Loucy (cell line): ENCODE measurements around the gene GRWD1.

ENCODE experiments used
- H2AFZ ChIP-seq: fragments of 200-600 bp; sonication (generic); 2 replicates; pipeline ENCODE4 v1.6.0; 2016; ENCODE audit warnings: antibody characterized with exemption, mild to moderate bottlenecking, low read length, moderate library complexity
- H3F3A ChIP-seq: fragments of 200-600 bp; 2 replicates; pipeline ENCODE4 v1.6.0; 2016; ENCODE audit warnings: antibody characterized with exemption, low read depth, mild to moderate bottlenecking
- H3K27me3 ChIP-seq: fragments of 200-600 bp; sonication (generic); 2 replicates; pipeline ENCODE4 v1.6.1; 2014; ENCODE audit warnings: low read length, mild to moderate bottlenecking; ENCODE audit not compliant: insufficient read depth, poor library complexity, severe bottlenecking
- H3K36me3 ChIP-seq: fragments of 200-600 bp; sonication (generic); 2 replicates; pipeline ENCODE4 v1.6.1; 2016; ENCODE audit warnings: low read length; ENCODE audit not compliant: insufficient read depth
- H3K4me1 ChIP-seq: fragments of 200-600 bp; sonication (generic); 2 replicates; pipeline ENCODE4 v1.5.1; 2014; ENCODE audit warnings: low read length, mild to moderate bottlenecking; ENCODE audit not compliant: insufficient read depth, poor library complexity, severe bottlenecking
- H3K4me2 ChIP-seq: fragments of 200-600 bp; sonication (generic); 2 replicates; pipeline ENCODE4 v1.6.0; 2014; ENCODE audit warnings: antibody characterized with exemption, low read length, low read depth, mild to moderate bottlenecking; ENCODE audit not compliant: poor library complexity, severe bottlenecking
- H3K4me3 ChIP-seq: fragments of 200-600 bp; sonication (generic); 2 replicates; pipeline ENCODE4 v1.5.1; 2014; ENCODE audit warnings: low read length, mild to moderate bottlenecking, mixed read lengths; ENCODE audit not compliant: poor library complexity, severe bottlenecking
- H3K79me2 ChIP-seq: fragments of 200-600 bp; sonication (generic); 2 replicates; pipeline ENCODE4 v1.6.1; 2014; ENCODE audit warnings: low read length; ENCODE audit not compliant: insufficient read depth
- H3K9ac ChIP-seq: fragments of 200-600 bp; sonication (generic); 2 replicates; pipeline ENCODE4 v1.6.0; 2014; ENCODE audit warnings: mild to moderate bottlenecking, low read depth, low read length, moderate library complexity; ENCODE audit not compliant: poor library complexity, severe bottlenecking
- H3K9me2 ChIP-seq: fragments of 200-600 bp; sonication (generic); replicated peaks from 2 replicates; pipeline ENCODE4 v1.6.1; 2016; ENCODE audit warnings: low read depth, low read length, mixed read lengths
- H3K9me3 ChIP-seq: fragments of 200-600 bp; sonication (generic); 2 replicates; pipeline ENCODE4 v1.6.1; 2014; ENCODE audit warnings: mild to moderate bottlenecking, antibody characterized with exemption, low read length, low read depth; ENCODE audit not compliant: insufficient read depth
- H4K20me1 ChIP-seq: fragments of 200-600 bp; sonication (generic); 2 replicates; pipeline ENCODE4 v1.6.0; 2014; ENCODE audit warnings: antibody characterized with exemption, low read length, mild to moderate bottlenecking; ENCODE audit not compliant: insufficient read depth, poor library complexity, severe bottlenecking
- EZH2phosphoT487 ChIP-seq: fragments of 200-600 bp; IDR thresholded peaks from 2 replicates; pipeline ENCODE4 v1.6.1; 2018; ENCODE audit warnings: antibody characterized with exemption, mild to moderate bottlenecking, moderate library complexity, borderline replicate concordance
- TF ChIP-seq, protein P1 (sequence below): fragments of 200-600 bp; sonication (generic); conservative IDR thresholded peaks from 2 replicates; pipeline ENCODE4 v1.5.1; 2014; ENCODE audit warnings: mild to moderate bottlenecking, antibody characterized with exemption, low read length

The GRWD1 gene

DNA sequence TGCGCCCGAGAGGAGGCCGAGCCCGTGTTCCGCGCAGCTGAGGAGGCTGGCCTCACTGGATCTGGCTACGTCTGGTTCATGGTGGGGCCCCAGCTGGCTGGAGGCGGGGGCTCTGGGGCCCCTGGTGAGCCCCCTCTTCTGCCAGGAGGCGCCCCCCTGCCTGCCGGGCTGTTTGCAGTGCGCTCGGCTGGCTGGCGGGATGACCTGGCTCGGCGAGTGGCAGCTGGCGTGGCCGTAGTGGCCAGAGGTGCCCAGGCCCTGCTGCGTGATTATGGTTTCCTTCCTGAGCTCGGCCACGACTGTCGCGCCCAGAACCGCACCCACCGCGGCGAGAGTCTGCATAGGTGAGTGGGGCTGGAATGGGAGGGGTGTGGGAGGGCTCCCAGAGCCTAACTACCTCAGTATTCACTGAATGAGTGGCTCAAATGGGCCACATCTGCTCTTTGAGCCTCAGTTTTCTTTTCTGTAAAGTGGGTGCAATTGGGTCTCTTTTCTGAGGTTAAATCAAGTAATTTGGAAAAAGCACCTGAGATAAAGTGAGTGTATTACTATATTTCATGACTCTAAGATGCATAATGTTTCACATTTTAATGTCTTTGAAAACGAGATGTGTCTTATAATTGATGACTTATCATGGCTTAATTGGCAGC is 40.6 kb upstream of the GRWD1 start:
- Histone ChIP-seq H3K4me3 (no peak overlapping the region), H3K9me3 (no peaks in the 10 kb centered on the region), H3K9ac (no peak overlapping the region), H3K36me3 (no peaks in the 10 kb centered on the region), H3K79me2 (no peaks in the 10 kb centered on the region), H4K20me1 (no peaks in the 10 kb centered on the region), H3K4me2 (no peak overlapping the region), H3K4me1 (no peaks in the 10 kb centered on the region), H3F3A (no peaks in the 10 kb centered on the region), H2AFZ (no peak overlapping the region), H3K9me2 (no peaks in the 10 kb centered on the region), H3K27me3 (no peaks in the 10 kb centered on the region)
- no peak for TF ChIP-seq EZH2phosphoT487
- TF ChIP-seq, protein P1, sequence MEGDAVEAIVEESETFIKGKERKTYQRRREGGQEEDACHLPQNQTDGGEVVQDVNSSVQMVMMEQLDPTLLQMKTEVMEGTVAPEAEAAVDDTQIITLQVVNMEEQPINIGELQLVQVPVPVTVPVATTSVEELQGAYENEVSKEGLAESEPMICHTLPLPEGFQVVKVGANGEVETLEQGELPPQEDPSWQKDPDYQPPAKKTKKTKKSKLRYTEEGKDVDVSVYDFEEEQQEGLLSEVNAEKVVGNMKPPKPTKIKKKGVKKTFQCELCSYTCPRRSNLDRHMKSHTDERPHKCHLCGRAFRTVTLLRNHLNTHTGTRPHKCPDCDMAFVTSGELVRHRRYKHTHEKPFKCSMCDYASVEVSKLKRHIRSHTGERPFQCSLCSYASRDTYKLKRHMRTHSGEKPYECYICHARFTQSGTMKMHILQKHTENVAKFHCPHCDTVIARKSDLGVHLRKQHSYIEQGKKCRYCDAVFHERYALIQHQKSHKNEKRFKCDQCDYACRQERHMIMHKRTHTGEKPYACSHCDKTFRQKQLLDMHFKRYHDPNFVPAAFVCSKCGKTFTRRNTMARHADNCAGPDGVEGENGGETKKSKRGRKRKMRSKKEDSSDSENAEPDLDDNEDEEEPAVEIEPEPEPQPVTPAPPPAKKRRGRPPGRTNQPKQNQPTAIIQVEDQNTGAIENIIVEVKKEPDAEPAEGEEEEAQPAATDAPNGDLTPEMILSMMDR: no peak

DNA sequence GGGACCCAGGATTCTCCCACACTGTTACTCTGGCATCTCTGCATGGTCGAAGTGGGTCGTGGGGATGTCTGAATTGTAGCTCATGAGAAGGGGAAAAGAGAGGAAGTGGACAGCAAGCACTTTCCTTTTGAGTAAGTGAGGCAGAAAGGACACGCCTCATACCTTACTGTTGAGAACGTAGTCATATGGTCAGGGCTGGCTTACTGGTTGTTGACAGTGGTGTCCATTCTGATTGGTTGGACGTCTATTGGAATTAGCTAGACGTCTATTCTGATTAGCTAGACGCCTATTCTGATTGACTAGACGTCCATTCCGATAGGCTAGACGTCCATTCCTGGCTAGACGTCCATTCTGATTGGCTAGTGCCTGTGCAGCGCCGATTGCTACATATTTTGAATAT is 39.9 kb upstream of the GRWD1 start:
- no peak overlapping the region for H3K4me3 ChIP-seq
- no peaks in the 10 kb centered on the region for H3K27me3 ChIP-seq
- no peaks in the 10 kb centered on the region for H3K79me2 ChIP-seq
- H2AFZ ChIP-seq: no peak overlapping the region
- TF ChIP-seq, protein P1: no peak
- no peak for TF ChIP-seq EZH2phosphoT487
- no peaks in the 10 kb centered on the region for H4K20me1 ChIP-seq
- H3K4me2 ChIP-seq: no peak overlapping the region
- no peaks in the 10 kb centered on the region for H3K9me3 ChIP-seq
- no peaks in the 10 kb centered on the region for H3K9me2 ChIP-seq
- no peaks in the 10 kb centered on the region for H3F3A ChIP-seq
- no peaks in the 10 kb centered on the region for H3K4me1 ChIP-seq
- H3K9ac ChIP-seq: no peak overlapping the region
- no peaks in the 10 kb centered on the region for H3K36me3 ChIP-seq

DNA sequence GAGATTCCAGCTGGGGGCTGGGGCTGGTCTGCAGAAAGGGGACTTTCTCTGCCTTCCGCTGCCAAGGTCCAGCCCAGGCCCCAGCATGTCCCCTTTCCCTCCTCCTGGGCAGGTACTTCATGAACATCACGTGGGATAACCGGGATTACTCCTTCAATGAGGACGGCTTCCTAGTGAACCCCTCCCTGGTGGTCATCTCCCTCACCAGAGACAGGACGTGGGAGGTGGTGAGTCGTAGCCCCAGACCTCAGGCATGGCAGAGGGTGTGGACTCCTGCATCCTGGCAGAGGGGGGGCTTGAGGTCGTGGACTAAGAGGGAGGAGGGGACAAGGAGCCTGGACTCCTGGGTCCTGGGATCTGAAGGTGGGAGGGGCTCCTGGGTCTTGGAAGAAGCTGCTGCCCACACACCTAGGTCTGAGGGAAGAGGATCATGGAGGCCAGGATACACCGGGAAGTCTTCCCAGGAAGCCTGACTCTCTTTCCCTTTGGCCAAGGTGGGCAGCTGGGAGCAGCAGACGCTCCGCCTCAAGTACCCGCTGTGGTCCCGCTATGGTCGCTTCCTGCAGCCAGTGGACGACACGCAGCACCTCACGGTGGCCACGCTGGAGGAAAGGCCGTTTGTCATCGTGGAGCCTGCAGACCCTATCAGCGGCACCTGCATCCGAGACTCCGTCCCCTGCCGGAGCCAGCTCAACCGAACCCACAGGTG is 31.8 kb upstream of the GRWD1 start:
- Histone ChIP-seq H3K4me2 (no peak overlapping the region), H3K79me2 (no peaks in the 10 kb centered on the region), H3K9me3 (no peaks in the 10 kb centered on the region), H3K27me3 (no peaks in the 10 kb centered on the region), H4K20me1 (no peaks in the 10 kb centered on the region), H3K36me3 (no peaks in the 10 kb centered on the region), H3K9me2 (no peaks in the 10 kb centered on the region), H2AFZ (0 out of 2 replicates have a peak overlapping the region, but pooled peaks have one; percentile 36), H3K4me1 (peaks cover 16% of the 10 kb centered on the region), H3K9ac (no peak overlapping the region), H3K4me3 (no peak overlapping the region), H3F3A (no peaks in the 10 kb centered on the region)
- TF ChIP-seq, protein P1: no peak
- TF ChIP-seq EZH2phosphoT487: no peak
